HEK293T (cell line): ENCODE measurements around the gene UTF1.

Experiments used
- CTCF ChIA-PET: fragments of 350-600 bp; formaldehyde crosslinking; extraction: SDS; loops from one replicate; lab custom pipeline; 2021; ENCODE audit warnings: antibody characterized with exemption, inconsistent platforms; lab: Yijun Ruan, JAX
- POLR2A ChIA-PET: fragments of 350-600 bp; formaldehyde crosslinking; extraction: SDS; loops from one replicate; lab custom pipeline; 2020; ENCODE audit warnings: antibody characterized with exemption, inconsistent platforms; lab: Yijun Ruan, JAX
- DNase-seq: peaks from one replicate; pipeline ENCODE4 v3.0.0; 2012; ENCODE audit warnings: mixed read lengths; ENCODE audit errors: extremely low spot score
- ARNT ChIP-seq: fragments of 450-650 bp; IDR thresholded peaks from 2 replicates; pipeline ENCODE4 v1.6.1; 2017; ENCODE audit warnings: mild to moderate bottlenecking
- BHLHE40 ChIP-seq: fragments of 450-650 bp; IDR thresholded peaks from 2 replicates; pipeline ENCODE4 v1.6.1; 2016; ENCODE audit warnings: mild to moderate bottlenecking, moderate library complexity, borderline replicate concordance
- CTBP1 ChIP-seq: fragments of 450-650 bp; IDR thresholded peaks from 2 replicates; pipeline ENCODE4 v1.6.1; 2016; ENCODE audit warnings: borderline replicate concordance
- ELF4 ChIP-seq: fragments of 450-650 bp; IDR thresholded peaks from 2 replicates; pipeline ENCODE4 v1.6.1; 2017; ENCODE audit warnings: antibody characterized with exemption
- FOXA1 ChIP-seq: fragments of 450-650 bp; IDR thresholded peaks from 2 replicates; pipeline ENCODE4 v1.6.1; 2016; ENCODE audit warnings: mild to moderate bottlenecking
- FOXK2 ChIP-seq: fragments of 450-650 bp; IDR thresholded peaks from 2 replicates; pipeline ENCODE4 v1.6.1; 2016; ENCODE audit warnings: mild to moderate bottlenecking
- FOXM1 ChIP-seq: fragments of 450-650 bp; IDR thresholded peaks from 2 replicates; pipeline ENCODE4 v1.6.1; 2017; ENCODE audit warnings: mild to moderate bottlenecking, borderline replicate concordance
- HDGF ChIP-seq: fragments of 450-650 bp; IDR thresholded peaks from 2 replicates; pipeline ENCODE4 v1.6.1; 2017; ENCODE audit warnings: antibody characterized with exemption, borderline replicate concordance
- L3MBTL2 ChIP-seq: fragments of 450-650 bp; conservative IDR thresholded peaks from 2 replicates; pipeline ENCODE4 v1.6.1; 2016; ENCODE audit warnings: mild to moderate bottlenecking
- LEF1 ChIP-seq: fragments of 450-650 bp; IDR thresholded peaks from 2 replicates; pipeline ENCODE4 v1.6.1; 2017; ENCODE audit warnings: mild to moderate bottlenecking, borderline replicate concordance
- NFRKB ChIP-seq: fragments of 450-650 bp; IDR thresholded peaks from 2 replicates; pipeline ENCODE4 v1.6.1; 2016; ENCODE audit warnings: mild to moderate bottlenecking, moderate library complexity
- SP1 ChIP-seq: fragments of 450-650 bp; IDR thresholded peaks from 2 replicates; pipeline ENCODE4 v1.6.1; 2017
- SUZ12 ChIP-seq: fragments of 450-650 bp; IDR thresholded peaks from 2 replicates; pipeline ENCODE4 v1.6.1; 2016; ENCODE audit warnings: mild to moderate bottlenecking
- TARDBP ChIP-seq: fragments of 450-650 bp; IDR thresholded peaks from 2 replicates; pipeline ENCODE4 v1.6.1; 2016
- ZNF384 ChIP-seq: fragments of 450-650 bp; IDR thresholded peaks from 2 replicates; pipeline ENCODE4 v1.6.1; 2016
- TF ChIP-seq, protein P1 (sequence below): fragments of 450-650 bp; IDR thresholded peaks from 2 replicates; pipeline ENCODE4 v1.6.1; 2016

UTF1 gene

DNA sequence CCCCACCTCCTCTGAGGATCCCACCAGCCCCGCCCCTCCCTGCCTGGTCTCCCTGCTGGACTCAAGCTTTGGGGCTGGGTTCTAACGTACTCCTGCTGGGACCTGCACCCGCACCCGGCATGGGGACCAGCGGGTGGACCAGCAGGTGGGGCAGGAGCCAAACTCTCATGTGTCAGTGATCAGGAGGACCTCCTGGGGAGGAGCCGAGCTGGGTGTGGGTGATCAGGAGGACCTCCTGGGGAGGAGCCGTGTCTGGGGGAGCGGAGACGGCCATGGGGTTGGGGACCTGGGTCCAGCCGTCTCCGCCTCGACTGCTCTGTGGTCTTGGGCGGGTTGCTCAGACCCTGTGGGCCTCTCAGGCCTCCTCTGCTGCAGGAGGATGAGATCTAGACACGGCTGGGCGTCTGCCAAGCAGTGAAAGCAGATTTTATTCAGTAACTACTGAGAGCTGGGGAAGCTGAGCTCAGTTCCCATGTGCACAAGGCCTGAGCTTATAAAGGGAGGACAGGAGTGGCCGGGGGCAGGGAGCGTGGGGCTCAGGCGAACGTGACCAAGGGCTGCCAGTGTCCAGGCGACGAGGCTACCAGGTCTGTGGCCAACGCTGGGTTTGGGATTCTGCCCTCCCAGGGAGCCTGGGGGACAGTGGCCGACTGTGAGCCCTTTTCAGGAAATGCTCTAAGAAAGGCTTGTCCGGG lies 33.6 kb upstream of the UTF1 start:
- POLR2A ChIA-PET, result no interaction called here
- CTCF ChIA-PET, result no interaction called here
- no peak for TF ChIP-seq ZNF384
- no peak for TF ChIP-seq ELF4
- TF ChIP-seq SP1, result no peak
- no peak for TF ChIP-seq CTBP1
- no peak for TF ChIP-seq LEF1
- no peak for TF ChIP-seq ARNT
- TF ChIP-seq, protein P1, sequence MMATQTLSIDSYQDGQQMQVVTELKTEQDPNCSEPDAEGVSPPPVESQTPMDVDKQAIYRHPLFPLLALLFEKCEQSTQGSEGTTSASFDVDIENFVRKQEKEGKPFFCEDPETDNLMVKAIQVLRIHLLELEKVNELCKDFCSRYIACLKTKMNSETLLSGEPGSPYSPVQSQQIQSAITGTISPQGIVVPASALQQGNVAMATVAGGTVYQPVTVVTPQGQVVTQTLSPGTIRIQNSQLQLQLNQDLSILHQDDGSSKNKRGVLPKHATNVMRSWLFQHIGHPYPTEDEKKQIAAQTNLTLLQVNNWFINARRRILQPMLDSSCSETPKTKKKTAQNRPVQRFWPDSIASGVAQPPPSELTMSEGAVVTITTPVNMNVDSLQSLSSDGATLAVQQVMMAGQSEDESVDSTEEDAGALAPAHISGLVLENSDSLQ, result no peak
- TF ChIP-seq FOXA1, result no peak
- no peak for DNase-seq

- POLR2A ChIA-PET, result no interaction called here
- CTCF ChIA-PET, result no interaction called here
- TF ChIP-seq NFRKB (no peak), ELF4 (no peak), TARDBP (no peak), CTBP1 (no peak), ARNT (no peak), SP1 (no peak), FOXA1 (no peak), FOXM1 (no peak), BHLHE40 (no peak), ZNF384 (no peak)
- TF ChIP-seq, protein P1, result no peak
- DNase-seq, result no peak
These were observed 32.9 kb upstream of the UTF1 start for GRCh38 chr10:133196936-133197758.

DNA sequence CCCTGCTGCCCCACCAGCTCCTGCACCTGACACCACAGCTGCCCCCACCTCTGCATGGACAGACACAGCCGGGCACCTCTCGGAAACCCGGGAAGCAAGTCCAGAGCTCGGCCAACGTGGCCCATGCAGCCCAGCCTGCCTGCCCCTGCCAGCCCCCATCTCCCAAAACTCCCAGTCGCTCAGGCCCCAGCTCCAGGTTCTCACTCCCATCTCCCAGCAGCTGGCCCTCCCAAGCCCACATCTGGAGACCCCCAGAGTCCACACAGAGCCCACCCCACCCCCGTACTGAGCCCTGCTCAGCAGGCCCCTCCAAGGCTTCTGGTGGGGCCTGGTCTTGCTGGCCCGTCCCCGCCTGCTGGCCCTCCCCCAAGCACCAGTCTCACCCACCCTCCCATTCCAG lies 32.2 kb upstream of the UTF1 start:
- CTCF ChIA-PET, result no interaction called here
- DNase-seq, result no peak
- POLR2A ChIA-PET, result no interaction called here
- TF ChIP-seq, protein P1, result no peak
- no peak for TF ChIP-seq ZNF384
- TF ChIP-seq ARNT, result no peak
- no peak for TF ChIP-seq SP1
- no peak for TF ChIP-seq CTBP1
- no peak for TF ChIP-seq LEF1
- no peak for TF ChIP-seq NFRKB
- no peak for TF ChIP-seq BHLHE40
- no peak for TF ChIP-seq HDGF
- no peak for TF ChIP-seq FOXM1
- no peak for TF ChIP-seq SUZ12
- TF ChIP-seq FOXA1, result no peak

DNA sequence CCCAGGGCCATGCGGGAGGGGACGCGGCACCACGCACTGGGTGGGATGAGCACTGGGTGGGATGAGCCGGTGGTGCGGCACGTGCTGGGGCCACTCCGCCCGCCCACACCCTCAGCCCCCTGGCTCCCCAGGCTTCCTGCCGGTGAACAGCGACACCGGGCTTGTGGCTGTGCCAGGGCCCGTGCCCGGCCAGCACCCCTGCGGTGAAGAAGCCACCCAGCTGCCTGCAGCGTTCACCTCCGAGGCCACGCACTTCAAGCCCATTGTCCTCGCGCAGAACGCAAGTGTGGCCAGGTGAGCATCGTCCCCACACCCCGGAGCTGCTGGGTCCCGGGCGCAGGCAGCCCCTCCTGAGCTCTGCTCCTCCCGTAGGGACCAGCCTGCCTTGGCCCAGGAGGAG lies 31.8 kb upstream of the UTF1 start:
- TF ChIP-seq ZNF384 (no peak), SP1 (no peak), NFRKB (no peak)
- DNase-seq, result no peak
- POLR2A ChIA-PET, result no interaction called here
- CTCF ChIA-PET, result no interaction called here

GRCh38 chr10:133198621-133199487 lies 31.2 kb upstream of the UTF1 start:
- ChIA-PET POLR2A (no interaction called here), CTCF (no interaction called here)
- TF ChIP-seq NFRKB (no peak), LEF1 (no peak), CTBP1 (no peak), TARDBP (no peak), HDGF (no peak), ARNT (no peak), L3MBTL2 (no peak), ZNF384 (no peak), FOXK2 (no peak), BHLHE40 (no peak), ELF4 (no peak), SUZ12 (no peak), SP1 (no peak), FOXM1 (no peak), FOXA1 (no peak)
- TF ChIP-seq, protein P1, result no peak
- DNase-seq, result no peak
